GM21360 (cell line): ENCODE data around the gene WDR53.
A peak's percentile ranks its signal among the peaks of the same experiment; 100 is the strongest.
"Not testable (repeated sequence)": the region's sequence is repeated elsewhere in the genome, so short reads cannot be mapped to it uniquely, and the experiment has no call there.

ENCODE experiments used
- ATAC-seq: cut with Tn5 transposase; IDR thresholded peaks from one replicate; pipeline ENCODE4 v1.9.1; 2021; ENCODE audit warnings: mild to moderate bottlenecking, moderate library complexity; ENCODE audit not compliant: unreplicated experiment

The WDR53 gene

DNA sequence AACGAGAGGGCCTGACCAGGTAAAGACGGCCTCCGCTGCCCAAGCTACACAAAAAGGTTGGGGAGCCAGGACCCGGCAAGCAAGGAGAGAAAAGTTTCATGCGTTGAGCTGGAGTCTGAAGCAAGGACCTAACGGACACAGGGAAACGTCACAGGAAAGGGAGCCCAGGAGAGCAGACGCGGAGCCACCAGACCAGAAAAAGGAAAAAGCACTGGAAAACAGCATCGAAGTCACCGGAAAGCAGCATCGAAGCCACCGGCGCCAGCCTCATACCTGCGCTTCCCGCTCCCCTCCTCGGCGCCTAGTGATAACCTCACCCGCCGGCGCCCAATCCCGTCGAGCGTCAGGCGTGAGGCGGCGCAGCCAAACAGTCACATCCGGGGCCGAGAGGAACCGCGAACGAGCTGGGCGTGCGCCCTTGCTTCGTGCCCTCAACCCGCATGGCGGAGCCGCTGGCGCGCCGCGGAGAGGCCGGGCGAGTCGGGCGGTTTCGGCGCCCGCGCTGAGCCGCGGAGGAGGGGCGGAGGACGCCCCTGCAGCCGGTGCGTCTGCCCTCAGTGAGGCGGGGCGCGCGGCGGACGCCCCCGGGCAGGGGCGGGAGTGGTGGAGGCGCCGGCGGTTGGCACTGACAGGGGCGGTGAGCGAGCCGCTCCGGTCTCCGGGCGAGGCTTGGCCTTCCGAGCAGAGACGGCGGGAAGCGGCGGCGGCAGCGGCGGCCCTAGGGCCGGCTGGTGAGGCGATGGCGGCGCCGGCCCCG, at the start of gene WDR53, which contains the start of gene FBXO45:
TSS of gene WDR53 (minus strand) at position 309 of the 757 bp plus-strand sequence. CDS start 7,079 bp downstream, outside the sequence.
TSS of gene FBXO45 (plus strand) at position 415 of the 757 bp plus-strand sequence. CDS start at position 740, 325 bp downstream.
- peak; percentile 91 for ATAC-seq

DNA sequence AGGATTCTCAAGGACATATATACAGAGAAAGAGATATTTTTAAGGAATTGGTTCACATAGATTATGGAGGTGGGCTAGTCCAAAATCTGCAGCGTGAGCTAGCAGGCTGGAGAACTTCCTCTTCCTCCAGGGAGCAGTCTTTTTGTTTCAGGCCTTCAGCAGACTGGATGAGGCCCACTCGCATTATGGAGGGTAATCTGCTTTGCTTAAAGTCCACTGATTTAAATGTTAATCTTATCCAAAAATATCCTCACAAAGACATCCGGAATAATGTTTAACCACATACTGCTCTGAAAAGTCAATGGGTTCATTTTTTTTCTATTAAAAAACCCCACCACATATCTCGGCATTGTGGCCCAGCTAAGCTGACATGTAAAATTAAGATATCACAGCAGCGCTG, 48.9 kb upstream of the WDR53 start:
- no peak for ATAC-seq

DNA sequence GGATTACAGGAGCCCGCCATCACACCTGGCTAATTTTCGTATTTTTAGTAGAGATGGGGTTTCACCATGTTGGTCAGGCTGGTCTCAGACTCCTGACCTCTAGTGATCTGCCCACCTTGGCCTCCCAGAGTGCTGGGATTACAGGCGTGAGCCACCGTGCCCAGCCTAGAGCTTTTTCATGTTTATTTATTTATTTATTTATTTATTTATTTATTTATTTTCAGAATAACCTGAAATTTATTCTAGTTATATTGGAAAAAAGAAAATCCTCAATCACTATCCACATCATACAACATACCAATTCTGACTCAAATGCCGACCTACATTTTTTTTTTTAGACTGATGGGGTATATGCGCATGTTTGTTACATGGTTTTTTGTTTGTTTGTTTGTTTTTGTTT, 46.9 kb upstream of the WDR53 start:
- ATAC-seq: not testable (repeated sequence)

DNA sequence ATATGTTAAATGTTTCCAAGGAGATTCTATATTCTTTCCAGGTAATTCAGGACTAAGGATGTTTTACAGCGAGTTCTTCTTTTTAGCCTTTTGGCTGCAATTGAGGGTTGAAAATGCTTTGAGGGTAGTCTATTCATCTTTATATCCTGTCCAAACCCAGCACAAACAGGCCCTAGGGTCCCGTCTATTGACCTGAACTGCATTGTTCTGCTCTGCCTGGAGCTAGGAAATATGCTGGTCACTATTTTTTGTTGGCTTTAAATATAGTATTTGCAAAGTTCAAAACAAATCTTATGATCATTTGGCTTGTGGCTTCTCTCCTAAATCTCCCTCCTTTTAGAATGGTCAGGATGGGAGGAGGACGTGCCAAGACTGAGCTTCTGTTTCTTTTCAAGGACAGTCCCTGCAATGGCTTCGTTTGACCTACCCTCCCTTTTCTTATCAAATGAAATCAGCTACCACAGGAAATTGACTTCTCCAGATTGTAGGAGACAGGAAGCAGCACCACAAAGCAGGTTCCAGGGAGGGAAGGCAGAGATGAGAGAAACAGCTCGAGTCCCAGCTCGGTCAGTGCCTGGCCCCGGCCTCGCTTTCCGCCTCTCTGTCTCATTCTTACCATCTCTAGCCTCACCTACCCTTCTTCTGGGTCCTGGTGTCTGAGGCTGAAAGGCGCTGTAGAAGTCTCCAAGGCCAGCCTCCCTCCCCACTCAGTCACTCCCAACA, 43.6 kb upstream of the WDR53 start:
- ATAC-seq: no peak

DNA sequence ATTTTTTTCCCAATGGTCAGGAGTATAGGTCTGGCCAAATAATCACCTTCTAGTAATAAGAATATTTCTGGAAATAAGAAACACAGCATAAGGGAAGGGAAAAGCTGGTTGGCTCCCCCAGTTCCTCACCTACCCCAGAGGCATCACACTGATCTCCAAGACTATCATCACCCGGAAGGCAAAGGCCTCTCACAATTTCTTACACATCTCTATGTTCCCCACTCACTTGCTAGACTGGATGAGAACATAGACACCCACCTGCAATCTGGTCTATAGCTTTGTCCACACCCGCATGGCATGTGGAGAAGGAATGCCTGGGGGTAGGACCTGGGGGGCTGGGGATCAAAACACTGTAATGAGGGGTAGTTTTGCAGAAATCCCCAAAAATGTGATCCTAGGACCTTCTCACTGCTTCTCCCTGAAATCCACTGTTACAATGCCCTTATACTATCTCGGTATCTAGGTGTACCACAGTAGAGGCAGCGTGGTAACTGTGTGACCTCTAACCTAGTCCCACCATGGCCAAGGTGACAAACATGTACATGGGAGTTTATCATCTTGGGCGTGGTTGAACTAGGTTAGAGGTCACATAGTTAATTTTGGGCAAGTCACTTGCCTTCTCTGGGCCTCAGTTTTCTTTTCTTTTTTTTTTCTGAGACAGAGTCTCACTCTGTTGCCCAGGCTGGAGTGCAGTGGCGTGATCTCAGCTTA, 41.6 kb upstream of the WDR53 start:
- no peak for ATAC-seq

DNA sequence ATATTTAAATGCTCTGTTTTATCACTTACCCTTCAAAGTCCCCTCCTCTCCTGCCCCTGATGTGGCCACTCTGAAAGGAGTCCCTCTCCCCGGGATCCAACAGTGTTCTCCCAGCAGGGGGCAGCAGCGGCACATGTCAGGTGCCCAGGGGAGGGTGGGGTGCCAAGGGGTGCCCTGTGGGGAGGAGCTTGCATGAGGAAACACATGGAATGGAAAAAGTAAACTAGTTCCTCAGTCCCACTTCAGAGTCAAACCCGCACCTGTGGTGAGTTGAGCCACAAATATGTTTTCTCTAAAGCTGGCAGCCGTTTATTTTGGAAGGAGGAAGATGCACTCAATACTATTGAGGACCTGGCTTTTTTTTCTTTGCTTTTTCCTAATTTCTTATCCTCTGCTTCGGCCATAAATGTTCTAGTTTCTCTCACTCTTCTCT, 41.0 kb upstream of the WDR53 start:
- peak; percentile 93 for ATAC-seq

DNA sequence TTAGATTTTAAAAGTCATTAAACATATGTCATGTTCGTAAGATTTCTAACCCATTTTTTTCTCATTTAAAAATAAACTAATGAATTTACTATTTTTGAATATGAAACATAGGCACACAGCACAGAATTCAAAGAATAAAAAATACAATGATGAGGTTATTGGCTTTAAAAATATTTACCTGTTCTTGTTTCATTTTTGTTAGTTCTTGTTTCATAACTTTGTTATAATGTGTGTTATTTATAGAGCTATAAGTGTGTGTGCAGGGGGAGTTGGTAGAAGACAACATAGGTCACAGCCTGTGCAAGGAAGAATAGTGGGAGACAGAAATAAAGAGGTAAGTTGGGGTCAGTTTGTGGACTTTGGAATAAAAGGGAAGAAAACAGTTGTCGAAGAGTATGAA, 40.3 kb upstream of the WDR53 start:
- ATAC-seq: no peak

DNA sequence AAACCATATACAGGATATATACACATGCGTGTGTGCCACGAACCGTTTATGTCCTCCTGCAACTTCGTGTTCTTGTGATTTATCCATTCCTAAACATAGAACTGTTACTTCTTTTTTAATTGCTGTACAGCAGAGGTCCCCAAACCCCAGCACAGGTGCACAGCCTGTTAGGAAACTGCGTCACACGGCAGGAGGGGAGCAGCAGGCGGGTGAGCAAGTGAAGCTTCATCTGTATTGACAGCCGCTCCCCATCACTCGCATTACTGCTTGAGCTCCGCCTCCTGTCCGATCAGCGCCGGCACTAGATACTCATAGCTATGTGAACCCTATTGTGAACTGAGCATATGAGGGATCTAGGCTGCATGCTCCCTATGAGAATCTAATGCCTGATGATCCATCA, 36.2 kb upstream of the WDR53 start:
- no peak for ATAC-seq

DNA sequence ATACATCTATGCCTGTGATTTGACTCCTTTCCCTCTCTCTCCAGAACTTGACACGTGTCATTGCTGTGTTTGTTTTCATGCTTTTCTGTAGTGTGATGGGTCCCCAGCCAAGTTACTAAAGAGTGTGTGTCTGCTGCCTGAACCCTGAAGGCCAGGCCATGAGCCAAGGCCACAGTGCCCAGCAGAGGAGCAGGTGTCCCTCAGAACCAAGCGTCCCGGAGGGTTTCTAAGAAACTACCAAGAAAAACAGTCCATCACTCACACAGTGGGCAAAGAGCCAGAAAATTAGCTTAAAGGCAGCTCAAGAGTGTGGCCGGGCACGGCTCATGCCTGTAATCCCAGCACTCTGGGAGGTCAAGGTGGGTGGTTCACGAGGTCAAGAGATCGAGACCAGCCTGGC, 35.3 kb upstream of the WDR53 start:
- ATAC-seq: no peak

DNA sequence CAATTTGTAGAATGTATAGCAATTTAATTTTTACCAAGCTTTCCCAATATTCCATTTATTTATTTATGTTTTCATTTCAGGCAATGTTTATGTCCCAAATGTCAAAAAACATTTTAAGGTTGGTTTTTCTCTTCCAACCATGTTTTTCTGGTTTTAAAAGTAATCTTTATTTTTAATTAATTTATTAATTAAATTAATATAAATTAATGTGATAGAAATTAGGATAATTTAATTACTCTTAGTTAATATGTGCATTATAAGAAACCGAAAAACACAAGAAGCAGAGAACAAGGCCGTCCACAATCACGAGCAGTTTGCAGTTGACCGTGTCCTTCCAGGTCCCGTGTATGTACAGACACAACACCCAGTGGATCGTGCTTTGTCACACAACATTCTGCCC, 34.3 kb upstream of the WDR53 start:
- no peak for ATAC-seq

DNA sequence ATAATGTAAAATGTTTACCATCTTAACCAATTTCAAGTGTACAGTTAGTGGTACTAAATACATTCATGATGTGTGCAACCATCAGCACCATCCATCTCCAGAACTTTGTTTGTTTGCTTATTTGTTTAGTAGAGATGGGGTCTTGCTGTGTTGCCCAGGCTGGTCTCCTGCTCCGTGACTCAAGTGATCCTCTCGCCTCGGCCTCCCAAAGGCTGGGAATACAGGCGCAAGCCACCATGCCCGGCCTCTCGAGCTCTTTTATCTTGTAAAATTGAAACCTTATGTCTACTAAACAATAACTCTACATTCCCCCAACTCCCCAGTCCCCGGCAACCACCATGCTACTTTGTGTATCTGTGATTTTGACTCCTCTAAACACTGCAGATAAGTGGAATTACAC, 32.0 kb upstream of the WDR53 start:
- no peak for ATAC-seq

DNA sequence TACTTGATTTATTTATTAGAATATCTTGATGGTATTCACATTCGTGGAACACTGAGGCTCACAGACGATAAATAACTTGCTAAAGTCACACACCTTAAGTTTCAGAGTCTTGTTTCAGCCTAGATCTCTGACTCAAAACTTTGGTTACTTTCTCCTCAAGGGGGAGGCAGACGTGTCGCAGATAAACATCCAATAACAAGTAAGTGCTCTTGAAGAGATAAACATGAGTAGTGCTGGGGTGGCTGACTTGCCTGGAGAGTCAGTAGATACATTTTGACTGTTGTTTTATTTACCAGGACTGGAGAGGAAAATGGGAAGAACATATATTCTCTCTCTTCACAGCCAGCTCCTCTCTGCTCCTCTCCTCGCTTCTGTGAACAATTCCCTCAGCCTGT, 31.4 kb upstream of the WDR53 start:
- ATAC-seq: no peak

DNA sequence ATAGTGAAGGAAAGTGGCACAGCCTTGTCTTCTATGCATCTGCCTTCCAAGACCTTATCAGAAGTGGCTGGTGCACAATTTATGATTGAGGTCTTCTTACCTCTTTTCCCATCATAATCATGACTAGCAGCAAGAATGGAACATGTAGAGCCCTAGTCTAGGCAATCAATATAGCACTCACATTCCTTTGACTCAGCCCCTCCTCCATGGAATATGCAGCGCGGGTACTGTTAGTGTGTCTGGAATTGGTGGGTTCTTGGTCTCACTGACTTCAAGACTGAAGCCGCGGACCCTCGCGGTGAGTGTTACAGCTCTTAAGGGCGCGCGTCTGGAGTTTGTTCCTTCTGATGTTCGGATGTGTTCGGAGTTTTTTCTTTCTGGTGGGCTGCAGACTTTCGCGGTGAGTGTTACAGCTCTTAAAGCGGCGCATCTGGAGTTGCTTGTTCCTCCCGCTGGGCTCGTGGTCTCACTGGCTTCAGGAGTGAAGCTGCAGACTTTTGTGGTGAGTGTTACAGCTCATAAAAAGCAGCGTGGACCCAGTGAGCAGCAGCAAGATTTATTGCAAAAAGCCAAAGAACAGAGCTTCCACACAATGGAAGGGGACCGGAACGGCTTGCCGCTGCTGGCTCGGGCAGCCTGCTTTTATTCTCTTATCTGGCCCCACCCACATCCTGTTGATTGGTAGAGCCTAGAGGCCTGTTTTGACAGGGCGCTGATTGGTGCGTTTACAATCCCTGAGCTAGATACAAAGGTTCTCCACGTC, 29.8 kb upstream of the WDR53 start:
- not testable (repeated sequence) for ATAC-seq

DNA sequence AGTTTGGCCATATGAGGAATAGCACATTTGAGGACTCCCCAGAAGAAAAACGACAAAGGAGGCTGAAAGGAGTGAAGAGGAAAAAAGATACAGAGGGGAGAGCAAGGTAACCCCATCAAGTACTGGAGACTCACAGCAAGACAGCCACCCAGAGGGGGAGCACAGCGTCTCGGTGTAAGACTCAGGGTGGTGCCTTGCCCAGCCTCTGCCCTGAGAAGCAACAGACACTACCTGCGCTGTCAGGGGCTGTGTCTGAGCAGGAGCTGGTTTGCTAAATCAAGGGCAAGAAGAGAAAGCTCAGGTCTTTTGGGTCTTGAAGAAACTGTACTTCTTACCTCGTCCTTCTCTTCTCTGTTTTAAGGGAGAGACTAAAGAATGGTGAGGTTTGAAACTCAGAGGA, 28.0 kb upstream of the WDR53 start:
- ATAC-seq: no peak

DNA sequence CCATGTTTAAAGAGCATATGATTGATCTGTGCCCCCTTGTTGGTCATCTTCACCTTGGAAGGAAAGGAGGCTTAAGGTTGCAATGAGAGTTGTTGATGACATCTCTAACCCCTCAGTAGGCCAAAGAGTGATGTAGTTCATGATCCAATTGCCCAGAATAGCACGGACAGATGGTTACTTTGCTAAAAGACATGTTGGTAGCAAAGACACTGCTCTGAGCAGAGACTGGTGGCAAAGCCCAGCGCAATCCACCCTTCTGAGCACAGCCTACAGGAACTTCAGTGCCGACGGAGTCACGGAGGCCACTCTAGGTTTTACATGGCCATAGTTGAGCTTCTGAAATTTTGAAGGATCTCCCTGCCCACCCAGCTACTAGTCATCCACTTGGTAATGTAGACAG, 21.9 kb upstream of the WDR53 start:
- ATAC-seq: no peak

DNA sequence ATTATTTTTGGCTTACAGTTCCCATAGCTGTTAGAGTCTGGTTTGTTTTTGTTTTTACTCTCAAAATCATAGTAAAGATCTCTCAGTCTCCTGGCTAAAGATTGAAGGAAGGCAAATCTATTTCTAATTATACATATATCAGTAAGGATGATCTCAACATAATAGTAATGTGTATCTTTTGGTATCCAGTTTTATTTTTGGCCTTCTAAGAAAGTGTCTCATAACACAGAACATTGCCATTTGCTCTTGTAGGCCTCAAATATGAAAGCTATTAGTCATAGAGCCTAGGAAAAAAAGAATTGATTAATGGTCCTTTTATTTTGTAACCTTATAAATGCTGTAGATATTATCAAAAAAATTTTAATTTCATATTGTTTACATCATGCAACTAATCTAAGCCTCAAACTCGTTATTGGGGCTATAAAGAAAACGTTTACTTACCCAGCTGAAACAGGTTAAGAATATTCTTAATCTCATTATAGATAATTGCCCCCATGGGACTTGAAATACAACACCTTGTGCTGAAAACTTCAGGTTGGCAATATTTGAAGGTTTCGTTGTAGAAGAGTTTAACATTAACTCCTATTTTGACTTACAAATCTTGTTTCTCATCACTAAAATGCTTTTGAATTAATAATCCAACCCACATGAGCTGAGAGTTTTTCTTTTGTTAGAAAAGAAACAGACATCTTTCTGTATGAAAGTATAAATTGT, 16.8 kb upstream of the WDR53 start:
- ATAC-seq: no peak

DNA sequence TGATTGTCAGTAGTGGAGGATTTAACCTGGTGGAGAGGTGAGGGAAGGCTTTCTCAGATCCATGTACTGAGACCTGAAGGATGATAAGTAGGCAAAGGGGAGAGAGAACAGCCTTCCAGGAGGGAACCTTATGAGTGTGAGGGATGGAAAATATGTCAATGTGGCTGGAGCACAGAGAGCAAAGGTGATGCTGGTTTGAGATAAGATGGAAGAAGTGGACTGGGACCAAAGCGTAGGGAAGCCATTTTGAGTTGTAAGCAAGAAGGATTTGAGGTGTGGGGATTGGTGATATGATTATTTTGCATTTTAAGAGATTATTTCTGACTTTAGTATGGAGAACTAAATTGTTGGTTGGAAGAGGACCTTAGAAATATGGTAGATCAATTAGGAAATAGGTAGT, 4.0 kb upstream of the WDR53 start:
- ATAC-seq: no peak

DNA sequence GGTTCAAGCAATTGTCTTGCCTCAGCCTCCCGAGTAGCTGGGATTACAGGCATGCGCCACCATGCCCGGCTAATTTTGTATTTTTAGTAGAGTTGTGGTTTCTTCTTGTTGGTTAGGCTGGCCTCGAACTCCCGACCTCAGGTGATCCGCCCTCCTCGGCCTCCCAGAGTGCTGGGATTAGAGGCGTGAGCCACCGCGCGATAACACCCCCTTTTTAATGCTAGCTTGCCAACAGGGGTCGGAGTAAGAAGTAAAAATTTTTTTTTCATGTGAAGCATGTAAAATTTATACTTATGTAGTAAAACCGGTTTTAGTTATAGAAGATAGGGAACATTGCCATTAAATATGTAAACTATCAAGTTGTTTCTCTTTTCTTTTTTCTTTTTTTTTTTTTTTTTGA, 2.0 kb upstream of the WDR53 start:
- not testable (repeated sequence) for ATAC-seq

DNA sequence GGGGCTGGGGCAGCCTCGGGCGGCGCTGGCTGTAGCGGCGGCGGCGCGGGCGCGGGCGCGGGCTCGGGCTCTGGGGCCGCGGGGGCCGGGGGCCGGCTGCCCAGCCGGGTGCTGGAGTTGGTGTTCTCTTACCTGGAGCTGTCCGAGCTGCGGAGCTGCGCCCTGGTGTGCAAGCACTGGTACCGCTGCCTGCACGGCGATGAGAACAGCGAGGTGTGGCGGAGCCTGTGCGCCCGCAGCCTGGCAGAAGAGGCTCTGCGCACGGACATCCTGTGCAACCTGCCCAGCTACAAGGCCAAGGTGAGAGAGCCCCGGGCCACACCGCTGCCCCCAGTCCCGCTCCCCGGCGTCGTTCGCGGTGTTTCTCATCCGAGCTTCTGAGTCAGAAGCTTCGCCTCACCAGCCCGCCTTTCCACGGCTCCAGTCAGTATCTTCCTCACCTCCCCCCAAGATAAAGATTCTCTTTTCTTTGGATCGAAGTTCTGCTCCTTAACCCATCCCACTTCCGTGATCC, 706 bp upstream of the WDR53 start:
- peak; percentile 36 for ATAC-seq

DNA sequence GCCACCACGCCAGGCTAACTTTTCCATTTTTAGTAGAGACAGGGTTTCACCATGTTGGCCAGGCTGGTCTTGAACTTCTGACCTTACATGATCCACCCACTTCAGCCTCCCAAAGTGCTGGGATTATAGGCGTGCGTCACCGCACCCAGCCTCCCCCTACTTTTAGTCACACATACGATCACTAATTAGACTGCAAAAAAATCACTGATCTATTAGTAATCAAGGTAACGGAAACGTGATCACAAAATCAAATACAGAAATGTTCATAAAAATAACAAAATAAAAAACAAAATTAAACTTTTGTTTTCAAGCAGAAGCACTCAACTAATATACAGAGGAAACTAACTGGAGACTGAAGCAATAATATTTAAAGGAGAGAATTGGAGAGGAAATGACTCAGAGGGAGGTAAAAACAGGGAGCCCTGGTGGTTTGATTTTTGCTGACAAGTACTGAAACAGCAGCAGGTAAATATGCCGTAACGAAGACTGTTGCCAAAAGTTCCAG, 4.6 kb downstream of the WDR53 start:
- ATAC-seq: no peak
